Type B pancreatic cell (in vitro differentiated cells): Measurements from ENCODE around the gene TFEC. TPM values are rescaled to one million over a fixed set of nuclear protein-coding genes. Genes with fewer than 3 reads are reported as not detected.
A peak's percentile ranks its signal among the peaks of the same experiment; 100 is the strongest.

Source experiments
- DNase-seq: peaks from one replicate; pipeline ENCODE4 v3.0.0; 2021; ENCODE audit warnings: mixed read lengths; ENCODE audit not compliant: unreplicated experiment; ENCODE audit errors: extremely low spot score
- H3K27ac Mint-ChIP-seq: 2 replicates; pipeline ENCODE4 v1.8.0; 2021; ENCODE audit warnings: mild to moderate bottlenecking, mixed read lengths
- H3K27me3 Mint-ChIP-seq: 2 replicates; pipeline ENCODE4 v1.8.0; 2021; ENCODE audit warnings: mixed read lengths
- H3K36me3 Mint-ChIP-seq: 2 replicates; pipeline ENCODE4 v1.8.0; 2021; ENCODE audit warnings: mixed read lengths
- H3K4me1 Mint-ChIP-seq: one replicate; pipeline ENCODE4 v1.8.0; 2021; ENCODE audit warnings: mixed read lengths; ENCODE audit not compliant: unreplicated experiment
- H3K4me3 Mint-ChIP-seq: 2 replicates; pipeline ENCODE4 v1.8.0; 2021; ENCODE audit warnings: mild to moderate bottlenecking, mixed read lengths
- H3K9me3 Mint-ChIP-seq: 2 replicates; pipeline ENCODE4 v1.8.0; 2021; ENCODE audit warnings: mixed read lengths
- CTCF ChIP-seq: fragments of 200-600 bp; sonication (generic); conservative IDR thresholded peaks from 2 replicates; pipeline ENCODE4 v1.5.0; 2021; ENCODE audit warnings: antibody characterized with exemption, mild to moderate bottlenecking
- long read RNA-seq: library from polyadenylated mRNA; unstranded; transcript quantifications from one replicate; pipeline ENCODE4 v2.0.0, GENCODE V29; 2020
- total RNA-seq: library from RNA; stranded (reverse); gene quantifications from 2 replicates; pipeline ENCODE4 v1.2.1, GENCODE V29; 2021; ENCODE audit warnings: low replicate concordance

Gene TFEC
- 0.12 and 0.62 TPM in 2 replicates for total RNA-seq
- long read RNA-seq: 0 reads

- peak within 1 kb of the TSS; percentile 24 for H3K27ac Mint-ChIP-seq
- H3K36me3 Mint-ChIP-seq: peaks cover 5% of the 10 kb centered on the region
- DNase-seq: no peak
- H3K4me1 Mint-ChIP-seq: peaks cover 6% of the 10 kb centered on the region
- H3K27me3 Mint-ChIP-seq: no peaks in the 10 kb centered on the region
- H3K9me3 Mint-ChIP-seq: no peaks in the 10 kb centered on the region
- no peak within 1 kb of the TSS for H3K4me3 Mint-ChIP-seq
- TF ChIP-seq CTCF: no peak
These were observed at the start of gene TFEC for GRCh38 chr7:116030651-116031276. TFEC (minus strand) TSS chr7:116030763; CDS start chr7:115984441, 46,322 bp downstream.

- DNase-seq: no peak
- Mint-ChIP-seq H3K27me3 (no peaks in the 10 kb centered on the region), H3K36me3 (no peaks in the 10 kb centered on the region), H3K9me3 (peaks cover 10% of the 10 kb centered on the region), H3K4me3 (no peak overlapping the region), H3K27ac (no peak overlapping the region), H3K4me1 (no peaks in the 10 kb centered on the region)
- TF ChIP-seq CTCF: no peak
These were observed 45.0 kb upstream of the TFEC start for GRCh38 chr7:116075351-116076145.

- DNase-seq: no peak
- no peaks in the 10 kb centered on the region for H3K27me3 Mint-ChIP-seq
- no peaks in the 10 kb centered on the region for H3K4me1 Mint-ChIP-seq
- no peak for TF ChIP-seq CTCF
- no peak overlapping the region for H3K27ac Mint-ChIP-seq
- no peaks in the 10 kb centered on the region for H3K36me3 Mint-ChIP-seq
- H3K4me3 Mint-ChIP-seq: no peak overlapping the region
- H3K9me3 Mint-ChIP-seq: peaks cover 6% of the 10 kb centered on the region
These were observed 41.1 kb upstream of the TFEC start for GRCh38 chr7:116071629-116072028.

GRCh38 chr7:116064179-116064578 lies 33.6 kb upstream of the TFEC start:
- no peak for TF ChIP-seq CTCF
- H3K4me3 Mint-ChIP-seq: no peak overlapping the region
- no peaks in the 10 kb centered on the region for H3K4me1 Mint-ChIP-seq
- H3K36me3 Mint-ChIP-seq: no peaks in the 10 kb centered on the region
- no peaks in the 10 kb centered on the region for H3K27me3 Mint-ChIP-seq
- no peak for DNase-seq
- H3K27ac Mint-ChIP-seq: no peak overlapping the region
- H3K9me3 Mint-ChIP-seq: no peaks in the 10 kb centered on the region

GRCh38 chr7:116062666-116063065 lies 32.1 kb upstream of the TFEC start:
- Mint-ChIP-seq H3K27me3 (no peaks in the 10 kb centered on the region), H3K4me3 (no peak overlapping the region), H3K36me3 (no peaks in the 10 kb centered on the region), H3K4me1 (no peaks in the 10 kb centered on the region), H3K27ac (no peak overlapping the region), H3K9me3 (no peaks in the 10 kb centered on the region)
- TF ChIP-seq CTCF: no peak
- DNase-seq: no peak
